ENCODE data around the gene FASTK. TPM values are rescaled to one million over a fixed set of nuclear protein-coding genes. Genes with fewer than 3 reads are reported as not detected.

Gene FASTK
- total RNA-seq, 4 donors from 2014 or later: 51.3 to 82.2 (median 60.8) TPM

GRCh38 chr7:151066273-151066974 lies 14.2 kb downstream of the FASTK start:
- Histone ChIP-seq H3K4me1 (peaks cover under 1 to 28% (median 12%) of the 10 kb centered on the region in 3 donors), H3K27me3 (no peaks in the 10 kb centered on the region), H3K9me3 (no peaks in the 10 kb centered on the region), H3K27ac (no peak overlapping the region), H3K36me3 (peaks cover 0 to 85% of the 10 kb centered on the region in 2 donors), H3K4me3 (no peak overlapping the region)
- no peak for ATAC-seq
- no CpG with 5 or more reads among the region's 39 CpGs for WGBS, 2 donors (ENCODE audit: low coverage in 1 of 2)
- TF ChIP-seq, protein P1, sequence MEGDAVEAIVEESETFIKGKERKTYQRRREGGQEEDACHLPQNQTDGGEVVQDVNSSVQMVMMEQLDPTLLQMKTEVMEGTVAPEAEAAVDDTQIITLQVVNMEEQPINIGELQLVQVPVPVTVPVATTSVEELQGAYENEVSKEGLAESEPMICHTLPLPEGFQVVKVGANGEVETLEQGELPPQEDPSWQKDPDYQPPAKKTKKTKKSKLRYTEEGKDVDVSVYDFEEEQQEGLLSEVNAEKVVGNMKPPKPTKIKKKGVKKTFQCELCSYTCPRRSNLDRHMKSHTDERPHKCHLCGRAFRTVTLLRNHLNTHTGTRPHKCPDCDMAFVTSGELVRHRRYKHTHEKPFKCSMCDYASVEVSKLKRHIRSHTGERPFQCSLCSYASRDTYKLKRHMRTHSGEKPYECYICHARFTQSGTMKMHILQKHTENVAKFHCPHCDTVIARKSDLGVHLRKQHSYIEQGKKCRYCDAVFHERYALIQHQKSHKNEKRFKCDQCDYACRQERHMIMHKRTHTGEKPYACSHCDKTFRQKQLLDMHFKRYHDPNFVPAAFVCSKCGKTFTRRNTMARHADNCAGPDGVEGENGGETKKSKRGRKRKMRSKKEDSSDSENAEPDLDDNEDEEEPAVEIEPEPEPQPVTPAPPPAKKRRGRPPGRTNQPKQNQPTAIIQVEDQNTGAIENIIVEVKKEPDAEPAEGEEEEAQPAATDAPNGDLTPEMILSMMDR (IDR thresholded peaks at IDR 0.05): no peak
- TF ChIP-seq POLR2A (IDR thresholded peaks at IDR 0.05): no peak
- no peak for TF ChIP-seq POLR2AphosphoS5 (IDR thresholded peaks at IDR 0.05)
- no peak for TF ChIP-seq EP300 (IDR thresholded peaks at IDR 0.05)

DNA sequence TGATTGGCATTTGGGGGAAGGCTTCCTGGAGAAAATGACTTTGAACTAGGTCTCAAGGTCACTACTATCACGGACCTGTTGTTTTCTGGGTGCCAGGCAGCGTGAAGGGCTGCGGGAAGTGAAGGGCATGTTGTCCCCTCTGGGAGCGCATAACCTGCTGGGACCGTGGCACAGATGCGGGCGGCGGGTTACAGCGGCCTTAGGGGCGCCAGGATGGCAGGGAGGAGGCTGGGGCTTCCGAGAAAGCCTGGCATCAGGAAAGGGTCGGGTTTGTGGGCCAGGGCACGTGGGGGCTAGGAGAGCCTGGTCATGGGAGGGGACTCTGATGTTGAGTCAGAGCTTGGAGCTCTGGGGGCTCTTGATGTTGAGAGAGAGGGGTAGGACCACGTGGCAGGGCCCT lies 15.1 kb downstream of the FASTK start:
- no peak for TF ChIP-seq EP300 (IDR thresholded peaks at IDR 0.05)
- TF ChIP-seq, protein P1 (IDR thresholded peaks at IDR 0.05): no peak
- TF ChIP-seq POLR2AphosphoS5 (IDR thresholded peaks at IDR 0.05): no peak
- H3K27me3 ChIP-seq: no peaks in the 10 kb centered on the region
- peaks cover 3 to 37% (median 22%) of the 10 kb centered on the region in 3 donors for H3K4me1 ChIP-seq
- WGBS, 2 donors (ENCODE audit: low coverage in 1 of 2): 85 to 88% methylated on average over 9 to 11 of the region's 14 CpGs
- H3K36me3 ChIP-seq: peaks cover 0 to 76% of the 10 kb centered on the region in 2 donors
- no peak overlapping the region for H3K4me3 ChIP-seq
- no peak overlapping the region for H3K27ac ChIP-seq
- H3K9me3 ChIP-seq: no peaks in the 10 kb centered on the region
- ATAC-seq: no peak

GRCh38 chr7:151064993-151065392 lies 15.6 kb downstream of the FASTK start:
- Histone ChIP-seq H3K4me3 (no peak overlapping the region), H3K27me3 (no peaks in the 10 kb centered on the region), H3K27ac (no peak overlapping the region), H3K9me3 (no peaks in the 10 kb centered on the region), H3K36me3 (peaks cover 0 to 71% of the 10 kb centered on the region in 2 donors), H3K4me1 (peaks cover 3 to 42% (median 22%) of the 10 kb centered on the region in 3 donors)
- ATAC-seq: no peak
- no peak for TF ChIP-seq EP300 (IDR thresholded peaks at IDR 0.05)
- no peak for TF ChIP-seq POLR2AphosphoS5 (IDR thresholded peaks at IDR 0.05)
- TF ChIP-seq, protein P1 (IDR thresholded peaks at IDR 0.05): no peak
- TF ChIP-seq POLR2A (IDR thresholded peaks at IDR 0.05): no peak
- WGBS, 2 donors (ENCODE audit: low coverage in 1 of 2): no CpG with 5 or more reads among the region's 6 CpGs

DNA sequence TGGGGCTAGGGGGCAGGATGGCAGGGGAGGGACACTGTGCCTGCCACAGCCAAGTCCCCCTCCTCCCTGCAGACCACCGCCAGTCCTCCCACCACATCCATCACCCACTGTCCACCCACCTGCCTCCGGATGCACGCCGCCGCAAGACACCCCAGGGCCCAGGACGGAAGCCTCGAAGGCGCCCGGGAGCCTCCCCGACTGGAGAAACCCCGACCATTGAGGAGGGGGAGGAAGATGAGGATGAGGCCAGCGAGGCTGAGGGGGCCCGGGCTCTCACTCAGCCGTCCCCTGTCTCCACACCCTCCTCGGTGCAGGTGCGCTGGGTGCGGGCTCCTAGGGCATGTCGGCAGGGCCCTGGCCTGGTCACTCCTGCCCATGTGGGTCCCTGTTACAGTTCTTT lies 16.2 kb downstream of the FASTK start:
- Histone ChIP-seq H3K36me3 (peaks cover 0 to 65% of the 10 kb centered on the region in 2 donors), H3K27me3 (no peaks in the 10 kb centered on the region)

More for the DNA sequence above, 16.2 kb downstream of the FASTK start:
- Histone ChIP-seq H3K4me1 (peaks cover 3 to 43% (median 22%) of the 10 kb centered on the region in 3 donors), H3K4me3 (no peak overlapping the region), H3K9me3 (no peaks in the 10 kb centered on the region), H3K27ac (no peak overlapping the region)
- 83 to 100% methylated on average over 1 of the region's 18 CpGs for WGBS, 2 donors (ENCODE audit: low coverage in 1 of 2)
- TF ChIP-seq, protein P1 (IDR thresholded peaks at IDR 0.05): no peak
- TF ChIP-seq POLR2A (IDR thresholded peaks at IDR 0.05) (no peak), EP300 (IDR thresholded peaks at IDR 0.05) (no peak), POLR2AphosphoS5 (IDR thresholded peaks at IDR 0.05) (no peak)
- ATAC-seq: no peak
